WI38 (cell line): ENCODE results near the gene ITPK1.

Experiments used
- H3K4me3 ChIP-seq: 2 replicates; pipeline ENCODE4 v1.5.1; 2011; ENCODE audit warnings: low read depth, mild to moderate bottlenecking, control low read depth, low read length
- CTCF ChIP-seq: IDR thresholded peaks from 2 replicates; pipeline ENCODE4 v1.5.1; 2012; ENCODE audit warnings: low read depth, mild to moderate bottlenecking, control low read depth, low read length

Gene ITPK1

DNA sequence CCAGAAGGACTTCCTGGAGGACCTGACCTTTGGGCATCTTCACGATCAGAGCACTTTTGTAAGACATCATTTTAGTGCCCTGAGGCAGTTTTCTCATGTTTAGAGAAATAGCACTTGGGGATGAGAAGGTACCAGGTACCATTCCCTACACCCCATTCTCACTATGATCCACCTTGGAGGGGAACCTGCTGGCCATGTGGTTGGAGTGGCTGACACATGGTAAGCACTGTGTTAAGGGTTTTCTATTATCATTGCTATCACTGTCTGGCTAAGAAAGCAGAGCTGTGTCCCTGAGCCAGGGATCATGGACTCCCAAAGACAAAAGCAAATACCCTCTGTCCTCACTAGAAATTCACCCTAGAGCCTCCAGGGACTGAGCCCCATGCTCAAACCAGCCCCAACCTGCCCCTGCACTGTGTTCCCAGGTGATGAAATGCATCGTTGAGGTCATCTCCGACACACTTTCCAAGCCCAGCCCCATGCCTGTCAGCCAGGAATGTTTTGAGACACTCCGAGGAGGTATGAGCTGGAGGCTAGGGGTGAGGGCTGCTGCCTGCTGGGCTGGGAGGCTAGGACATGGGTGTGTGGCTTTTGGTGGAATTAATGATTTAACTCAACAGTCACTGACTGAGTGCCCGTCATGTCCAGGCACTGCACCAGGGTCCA is 189.4 kb downstream of the ITPK1 start:
- no peak overlapping the region for H3K4me3 ChIP-seq
- TF ChIP-seq CTCF, result no peak

DNA sequence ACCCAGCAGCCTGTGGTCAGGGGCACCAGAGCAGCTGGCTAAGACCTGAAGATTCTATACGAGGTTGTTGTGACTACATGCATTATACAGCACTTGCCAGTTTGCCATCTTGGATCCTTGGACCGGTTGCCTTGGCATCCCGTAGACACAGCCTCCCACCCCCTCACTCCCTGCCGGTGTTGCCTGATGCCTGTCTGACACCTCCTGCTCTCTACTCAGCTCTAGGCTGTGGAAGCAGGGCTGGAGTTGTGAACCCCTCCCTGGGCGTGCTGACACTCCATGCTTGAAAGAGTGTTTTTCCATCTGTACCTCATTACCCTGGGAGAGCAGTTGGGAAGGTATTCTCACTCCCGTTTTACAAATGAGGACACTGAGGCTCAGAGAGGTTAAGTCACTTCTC is 190.3 kb downstream of the ITPK1 start:
- no peak overlapping the region for H3K4me3 ChIP-seq
- TF ChIP-seq CTCF, result no peak

DNA sequence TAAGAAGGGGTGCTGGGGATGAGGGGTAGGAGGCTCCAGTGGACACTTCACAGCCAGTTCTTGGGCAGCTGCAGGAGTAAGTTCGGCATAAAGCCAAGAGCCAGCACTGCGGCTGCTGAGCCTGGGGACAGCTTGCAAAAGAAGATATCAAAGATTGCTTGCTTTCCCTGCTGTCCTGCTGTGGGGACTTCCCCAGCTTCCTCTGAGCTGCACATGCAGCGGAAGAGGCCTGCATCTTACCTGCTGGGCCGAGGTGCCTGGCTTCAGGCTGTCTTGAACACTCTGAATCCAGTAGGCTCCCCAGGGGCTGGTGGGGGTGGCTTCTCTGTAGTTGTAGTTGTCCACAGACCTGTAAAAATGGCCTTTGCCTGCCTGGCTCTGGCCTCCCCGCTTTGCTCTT is 191.5 kb downstream of the ITPK1 start:
- TF ChIP-seq CTCF, result no peak
- H3K4me3 ChIP-seq, result no peak overlapping the region

GRCh38 chr14:92923744-92924103 is 192.0 kb downstream of the ITPK1 start:
- H3K4me3 ChIP-seq, result no peak overlapping the region
- no peak for TF ChIP-seq CTCF

DNA sequence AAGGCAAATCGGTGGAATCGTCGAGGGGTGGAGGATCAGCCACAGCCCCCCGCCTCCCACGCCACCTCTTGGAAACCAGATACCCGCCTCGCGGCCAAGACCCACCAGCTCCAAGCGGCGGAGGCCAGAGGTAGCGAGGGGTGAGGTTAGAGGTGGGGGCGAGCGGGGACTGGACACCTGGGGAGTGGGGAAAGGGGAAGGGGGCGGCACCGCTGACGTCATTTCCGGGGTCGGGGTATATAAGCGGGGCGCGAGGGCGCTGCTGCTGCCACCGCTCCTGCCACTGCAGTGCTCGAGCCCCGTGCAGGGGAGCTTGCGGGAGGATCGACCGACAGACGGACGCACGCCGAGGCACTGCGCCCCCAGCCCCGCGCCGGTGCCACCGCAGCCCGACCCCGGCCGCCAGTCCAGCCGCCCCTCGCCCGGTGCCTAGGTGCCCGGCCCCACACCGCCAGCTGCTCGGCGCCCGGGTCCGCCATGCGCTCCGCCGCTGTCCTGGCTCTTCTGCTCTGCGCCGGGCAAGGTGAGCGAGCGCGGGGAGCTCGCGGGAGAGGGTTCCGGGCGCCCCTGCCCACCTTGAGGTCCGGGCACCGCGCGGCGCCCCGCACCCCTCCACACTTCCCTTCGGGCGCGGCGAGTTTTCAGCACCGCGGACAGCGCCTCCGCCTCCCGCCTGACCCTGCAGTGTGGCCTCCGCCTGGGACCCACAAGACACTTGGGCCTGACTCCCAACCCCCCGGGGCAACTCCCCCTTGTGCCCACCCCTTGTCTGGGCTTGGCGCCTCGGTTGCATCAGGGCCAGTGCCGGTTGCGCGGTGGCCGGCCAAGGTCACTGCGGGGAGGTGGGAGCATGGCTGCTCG is 192.6 kb downstream of the ITPK1 start, which contains the start of gene CHGA:
CHGA (plus strand) TSS at position 268 of the 861 bp plus-strand sequence; CDS start at position 478, 210 bp downstream.
- TF ChIP-seq CTCF, result no peak
- H3K4me3 ChIP-seq, result no peak within 1 kb of the TSS

- TF ChIP-seq CTCF, result no peak
- H3K4me3 ChIP-seq, result no peak overlapping the region
Measured at GRCh38 chr14:92922155-92922735, 193.5 kb downstream of the ITPK1 start.

GRCh38 chr14:92920001-92920400 is 195.7 kb downstream of the ITPK1 start:
- TF ChIP-seq CTCF, result no peak

More at GRCh38 chr14:92920001-92920400, 195.7 kb downstream of the ITPK1 start:
- H3K4me3 ChIP-seq, result no peak overlapping the region
